ENCODE data around the gene CEACAM19.

DNA sequence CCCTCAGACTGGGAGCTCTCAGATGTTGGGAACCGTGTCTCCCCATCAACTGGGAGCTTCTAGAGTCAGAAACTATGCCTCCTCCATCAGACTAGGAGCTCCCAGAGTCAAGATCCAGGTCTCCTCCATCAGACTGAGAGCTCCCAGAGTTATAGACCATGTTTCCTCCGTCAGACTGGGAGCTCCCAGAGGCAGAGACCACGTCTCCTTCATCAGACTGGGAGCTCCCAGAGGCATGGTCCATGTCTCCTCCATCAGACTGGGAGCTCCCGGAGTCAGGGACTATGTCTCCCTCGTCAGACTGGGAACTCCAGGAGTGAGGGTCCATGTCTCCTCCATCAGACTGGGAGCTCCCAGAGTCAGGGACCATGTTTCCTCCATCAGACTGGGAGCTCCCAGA, 37.7 kb downstream of the CEACAM19 start:
- TF ChIP-seq EZH2phosphoT487 (IDR thresholded peaks at IDR 0.05) (no peak), EZH2 (IDR thresholded peaks at IDR 0.05) (no peak)
- TF ChIP-seq, protein P1, sequence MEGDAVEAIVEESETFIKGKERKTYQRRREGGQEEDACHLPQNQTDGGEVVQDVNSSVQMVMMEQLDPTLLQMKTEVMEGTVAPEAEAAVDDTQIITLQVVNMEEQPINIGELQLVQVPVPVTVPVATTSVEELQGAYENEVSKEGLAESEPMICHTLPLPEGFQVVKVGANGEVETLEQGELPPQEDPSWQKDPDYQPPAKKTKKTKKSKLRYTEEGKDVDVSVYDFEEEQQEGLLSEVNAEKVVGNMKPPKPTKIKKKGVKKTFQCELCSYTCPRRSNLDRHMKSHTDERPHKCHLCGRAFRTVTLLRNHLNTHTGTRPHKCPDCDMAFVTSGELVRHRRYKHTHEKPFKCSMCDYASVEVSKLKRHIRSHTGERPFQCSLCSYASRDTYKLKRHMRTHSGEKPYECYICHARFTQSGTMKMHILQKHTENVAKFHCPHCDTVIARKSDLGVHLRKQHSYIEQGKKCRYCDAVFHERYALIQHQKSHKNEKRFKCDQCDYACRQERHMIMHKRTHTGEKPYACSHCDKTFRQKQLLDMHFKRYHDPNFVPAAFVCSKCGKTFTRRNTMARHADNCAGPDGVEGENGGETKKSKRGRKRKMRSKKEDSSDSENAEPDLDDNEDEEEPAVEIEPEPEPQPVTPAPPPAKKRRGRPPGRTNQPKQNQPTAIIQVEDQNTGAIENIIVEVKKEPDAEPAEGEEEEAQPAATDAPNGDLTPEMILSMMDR (IDR thresholded peaks at IDR 0.05), result no peak
